Ovary (tissue), 9 donors: ENCODE data around the gene FAR2. TPM values are rescaled to one million over a fixed set of nuclear protein-coding genes. Genes with fewer than 3 reads are reported as not detected.

ENCODE experiments used
- DNase-seq, 5 donors: peaks; one replicate each; pipeline ENCODE4 v3.0.0-alpha.2; 2019 to 2020
- H3K27ac ChIP-seq, 2 donors: fragments of 200-600 bp; one replicate each; pipeline versions ENCODE4 v1.5.1 to v1.8.0; 2019 to 2022
- H3K27me3 ChIP-seq: fragments of 200-600 bp; one replicate; pipeline ENCODE4 v1.8.0; 2022
- H3K36me3 ChIP-seq: fragments of 200-600 bp; sonication (generic); one replicate; pipeline ENCODE4 v1.5.1; 2019
- H3K4me1 ChIP-seq: one replicate; pipeline ENCODE4 v1.8.1; 2013; ENCODE audit warnings: mild to moderate bottlenecking, moderate library complexity; ENCODE audit not compliant: insufficient read depth
- H3K4me3 ChIP-seq: fragments of 200-600 bp; sonication (generic); one replicate; pipeline ENCODE4 v1.5.1; 2017
- H3K9me3 ChIP-seq, 2 donors: fragments of 200-600 bp in 1 of 2; sonication (generic) in 1 of 2; one replicate each; pipeline versions ENCODE4 v1.5.1 to v1.8.1; 2013 to 2019; ENCODE audit warnings: mild to moderate bottlenecking in 1 of 2, moderate library complexity in 1 of 2
- EP300 ChIP-seq: sonication (generic); formaldehyde crosslinking; IDR thresholded peaks from one replicate; pipeline ENCODE4 v1.6.1; 2017; ENCODE audit warnings: antibody characterized with exemption
- POLR2A ChIP-seq: fragments of 450-650 bp; IDR thresholded peaks from one replicate; pipeline ENCODE4 v1.6.1; 2017; ENCODE audit warnings: antibody characterized with exemption, mild to moderate bottlenecking, moderate library complexity
- WGBS, 3 donors: extraction: QIAGEN DNeasy Blood & Tissue Kit in 1 of 3; methylation state at CpG; one replicate each; pipeline versions ENCODE4 v1.1.5 to v1.1.7; 2013 to 2017; 5-methylcytosine and 5-hydroxymethylcytosine counted together
- intact Hi-C, 4 donors: fragments of 100-400 bp; cut with DNase I; formaldehyde crosslinking; loops; one replicate each; pipeline versions ENCODE4 v1.11.0 to v1.15.1; 2022 to 2023
- polyA plus RNA-seq, 2 donors: library from polyadenylated mRNA; stranded (reverse); fragments of 200-250 nt in 1 of 2; fragments of 350-450 nt in 1 of 2; fragmentation: Illumina TruSeq in 1 of 2; extraction: RNeasy Lipid Tissue Mini Kit (QIAGEN cat#74804) in 1 of 2; gene quantifications; one replicate each; pipeline ENCODE4 v1.2.3, GENCODE V29; 2013 to 2014
- total RNA-seq, 7 donors: library from RNA; depleted of rRNA in 2 of 7; stranded (reverse); fragments of >200 nt in 2 of 7; fragmentation: NEBNext Ultra II Directional in 3 of 7; extraction: Animal tissue kit (Norgen Biotek cat#: 25700) in 3 of 7; gene quantifications; one replicate each; pipeline versions ENCODE4 v1.1.0 to v1.2.4, GENCODE V29; 2016 to 2023
- TF ChIP-seq, protein P1 (sequence below), 3 donors: fragments of 450-650 bp in 2 of 3; fragments of 200-600 bp in 1 of 3; IDR thresholded peaks; one replicate each; pipeline versions ENCODE4 v1.5.1 to v1.8.0; 2016 to 2022; ENCODE audit warnings: antibody characterized with exemption in 3 of 3, mild to moderate bottlenecking in 1 of 3
- donor health status: DM: no; HTN: no; CAD: no; lungs with moderate emphysema.
- donor health status: DM: no; HTN: no; CAD: no.
- donor health status: Bipolar disorder and iron deficiency.
- donor health status: DM: yes; HTN: yes; CAD: no.
- donor health status: DM: no; HTN: no; CAD: no.
- donor health status: DM: yes; HTN: yes; CAD: no.

The FAR2 gene
- total and polyA plus RNA-seq, 9 donors: 0.41 to 5.3 (median 1.5) TPM

DNA sequence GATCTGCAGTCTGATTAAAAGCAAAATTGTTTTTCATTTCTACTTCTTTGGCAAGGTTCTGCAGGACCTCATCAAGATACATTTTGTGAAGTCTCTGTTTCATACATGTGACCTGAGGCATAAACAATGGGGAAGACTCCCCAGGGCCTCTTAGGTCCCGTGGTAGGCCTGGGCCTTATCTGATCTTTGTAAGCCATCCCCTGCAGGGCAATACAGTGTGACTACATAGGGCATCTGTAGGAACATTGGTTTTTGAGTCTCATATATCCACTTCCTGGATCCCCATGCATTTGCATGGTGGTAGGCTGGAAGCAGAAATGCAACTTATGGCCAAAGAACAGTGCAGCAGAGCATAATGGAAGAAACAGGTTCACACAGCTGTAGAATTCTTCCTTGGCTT, 6.0 kb downstream of the FAR2 start:
- Histone ChIP-seq H3K36me3 (no peaks in the 10 kb centered on the region), H3K27ac (no peak overlapping the region), H3K4me1 (no peaks in the 10 kb centered on the region), H3K9me3 (no peaks in the 10 kb centered on the region), H3K27me3 (no peaks in the 10 kb centered on the region), H3K4me3 (no peak overlapping the region)
- TF ChIP-seq POLR2A (no peak), EP300 (no peak)
- TF ChIP-seq, protein P1, sequence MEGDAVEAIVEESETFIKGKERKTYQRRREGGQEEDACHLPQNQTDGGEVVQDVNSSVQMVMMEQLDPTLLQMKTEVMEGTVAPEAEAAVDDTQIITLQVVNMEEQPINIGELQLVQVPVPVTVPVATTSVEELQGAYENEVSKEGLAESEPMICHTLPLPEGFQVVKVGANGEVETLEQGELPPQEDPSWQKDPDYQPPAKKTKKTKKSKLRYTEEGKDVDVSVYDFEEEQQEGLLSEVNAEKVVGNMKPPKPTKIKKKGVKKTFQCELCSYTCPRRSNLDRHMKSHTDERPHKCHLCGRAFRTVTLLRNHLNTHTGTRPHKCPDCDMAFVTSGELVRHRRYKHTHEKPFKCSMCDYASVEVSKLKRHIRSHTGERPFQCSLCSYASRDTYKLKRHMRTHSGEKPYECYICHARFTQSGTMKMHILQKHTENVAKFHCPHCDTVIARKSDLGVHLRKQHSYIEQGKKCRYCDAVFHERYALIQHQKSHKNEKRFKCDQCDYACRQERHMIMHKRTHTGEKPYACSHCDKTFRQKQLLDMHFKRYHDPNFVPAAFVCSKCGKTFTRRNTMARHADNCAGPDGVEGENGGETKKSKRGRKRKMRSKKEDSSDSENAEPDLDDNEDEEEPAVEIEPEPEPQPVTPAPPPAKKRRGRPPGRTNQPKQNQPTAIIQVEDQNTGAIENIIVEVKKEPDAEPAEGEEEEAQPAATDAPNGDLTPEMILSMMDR (IDR thresholded peaks at IDR 0.05): no peak
- intact Hi-C loops: no loop called here
- no peak for DNase-seq
- 68 to 81% (median 75%) methylated on average over 1 of the region's 1 CpG for WGBS, 3 donors

DNA sequence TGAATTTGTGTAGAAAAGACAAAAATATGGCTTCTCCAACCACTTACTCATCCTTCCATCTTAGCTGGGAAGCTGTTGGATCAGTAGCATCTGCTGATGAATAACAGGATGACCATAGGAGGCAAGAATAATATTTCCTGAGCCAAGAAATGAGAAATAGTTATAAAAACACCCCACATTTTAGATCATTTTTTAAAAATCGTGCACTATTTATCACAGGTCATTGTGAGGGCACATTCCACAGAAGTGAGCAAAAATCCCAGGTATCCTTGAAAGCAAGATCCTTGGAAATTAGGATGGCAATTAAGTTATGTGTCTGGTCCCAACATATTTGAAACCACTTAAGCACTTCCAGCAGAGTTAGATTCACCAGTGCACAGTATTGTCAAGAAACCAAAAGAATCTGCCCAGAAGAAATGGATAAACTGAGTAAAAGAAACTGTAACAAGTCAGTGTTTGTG, 8.4 kb downstream of the FAR2 start:
- H3K36me3 ChIP-seq: no peaks in the 10 kb centered on the region
- no peak overlapping the region for H3K27ac ChIP-seq
- TF ChIP-seq, protein P1 (IDR thresholded peaks at IDR 0.05): no peak
- TF ChIP-seq POLR2A (no peak), EP300 (no peak)
- no peak overlapping the region for H3K4me3 ChIP-seq
- H3K9me3 ChIP-seq: no peaks in the 10 kb centered on the region
- 3 to 8% (median 4%) methylated on average over 1 of the region's 1 CpG for WGBS, 3 donors
- intact Hi-C loops: no loop called here
- H3K27me3 ChIP-seq: no peaks in the 10 kb centered on the region
- no peak for DNase-seq
- H3K4me1 ChIP-seq: no peaks in the 10 kb centered on the region

DNA sequence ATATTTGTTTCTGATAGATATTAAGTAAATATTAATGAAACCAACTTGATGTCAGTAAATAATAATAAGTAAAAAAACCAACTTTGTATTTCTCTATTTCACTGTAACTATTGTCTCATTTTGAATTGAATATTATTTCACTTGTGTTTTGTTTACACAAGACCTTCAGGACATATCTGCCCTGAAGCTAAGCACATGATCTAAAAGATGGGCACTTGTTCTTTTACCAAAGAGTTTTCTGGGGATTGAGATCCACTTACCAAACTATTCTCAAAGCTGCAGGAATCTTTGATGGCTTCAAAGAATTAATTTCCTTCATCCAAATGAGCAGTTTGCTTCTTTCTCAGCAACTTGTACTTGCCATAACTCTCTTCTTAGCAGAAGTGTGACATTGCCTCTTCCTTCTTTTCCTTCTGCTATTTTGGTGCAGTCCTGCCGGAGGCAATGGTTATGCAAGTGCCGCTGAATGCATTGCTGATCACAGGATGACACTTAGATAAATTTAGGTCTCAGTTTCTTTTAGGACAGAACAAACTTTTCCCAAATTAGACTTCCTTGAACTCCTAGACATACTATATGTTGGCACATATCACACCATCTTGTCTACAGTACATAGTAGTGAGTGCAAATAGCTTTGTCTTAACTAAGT, 9.2 kb downstream of the FAR2 start:
- Histone ChIP-seq H3K27me3 (no peaks in the 10 kb centered on the region), H3K27ac (no peak overlapping the region), H3K36me3 (no peaks in the 10 kb centered on the region), H3K4me3 (no peak overlapping the region), H3K9me3 (no peaks in the 10 kb centered on the region), H3K4me1 (no peaks in the 10 kb centered on the region)
- no peak for DNase-seq
- 83 to 85% (median 85%) methylated on average over 2 of the region's 2 CpGs for WGBS, 3 donors
- TF ChIP-seq, protein P1 (IDR thresholded peaks at IDR 0.05): no peak
- TF ChIP-seq EP300 (no peak), POLR2A (no peak)
- intact Hi-C loops: no loop called here

DNA sequence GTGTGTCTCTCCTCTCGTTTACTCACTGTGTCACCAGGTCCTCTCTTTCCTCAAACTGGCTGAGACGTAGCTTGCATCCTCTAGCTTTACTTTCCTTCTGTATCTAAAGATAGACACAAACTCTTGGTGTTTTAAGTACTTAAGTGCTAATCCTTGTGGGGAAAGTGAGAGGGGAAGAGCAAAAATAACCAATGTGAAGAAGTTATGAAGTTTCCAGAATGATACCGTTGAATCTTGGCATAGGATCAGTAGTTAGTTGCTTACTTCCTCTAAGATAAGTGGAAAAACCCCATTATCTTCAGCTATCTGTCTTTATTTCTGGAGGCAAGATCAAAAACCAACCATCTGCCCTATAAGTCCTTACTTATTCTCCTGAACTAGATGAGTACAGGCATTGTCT, 10.6 kb downstream of the FAR2 start:
- no peaks in the 10 kb centered on the region for H3K4me1 ChIP-seq
- H3K4me3 ChIP-seq: no peak overlapping the region
- H3K36me3 ChIP-seq: no peaks in the 10 kb centered on the region
- intact Hi-C loops: no loop called here
- 55 to 74% (median 64%) methylated on average over 3 of the region's 3 CpGs for WGBS, 3 donors
- no peak for DNase-seq
- no peaks in the 10 kb centered on the region for H3K9me3 ChIP-seq
- TF ChIP-seq, protein P1 (IDR thresholded peaks at IDR 0.05): no peak
- TF ChIP-seq EP300 (no peak), POLR2A (no peak)
- no peak overlapping the region for H3K27ac ChIP-seq
- H3K27me3 ChIP-seq: no peaks in the 10 kb centered on the region
